GM20000 (cell line): Measurements from ENCODE around the gene EPB41L4B.

Experiments
- DNase-seq: peaks from one replicate; pipeline ENCODE4 v3.0.0; 2012; ENCODE audit warnings: low spot score
- CTCF ChIP-seq: IDR thresholded peaks from 2 replicates; pipeline ENCODE4 v1.5.1; 2012; ENCODE audit warnings: mild to moderate bottlenecking, control low read depth; ENCODE audit errors: extremely low read depth, missing control alignments

Gene EPB41L4B

GRCh38 chr9:109270441-109270840, 50.4 kb downstream of the EPB41L4B start:
- no peak for DNase-seq
- no peak for TF ChIP-seq CTCF

- no peak for DNase-seq
- no peak for TF ChIP-seq CTCF
These were observed 51.0 kb downstream of the EPB41L4B start for GRCh38 chr9:109269839-109270238.

GRCh38 chr9:109269081-109269480, 51.8 kb downstream of the EPB41L4B start:
- TF ChIP-seq CTCF: no peak

DNA sequence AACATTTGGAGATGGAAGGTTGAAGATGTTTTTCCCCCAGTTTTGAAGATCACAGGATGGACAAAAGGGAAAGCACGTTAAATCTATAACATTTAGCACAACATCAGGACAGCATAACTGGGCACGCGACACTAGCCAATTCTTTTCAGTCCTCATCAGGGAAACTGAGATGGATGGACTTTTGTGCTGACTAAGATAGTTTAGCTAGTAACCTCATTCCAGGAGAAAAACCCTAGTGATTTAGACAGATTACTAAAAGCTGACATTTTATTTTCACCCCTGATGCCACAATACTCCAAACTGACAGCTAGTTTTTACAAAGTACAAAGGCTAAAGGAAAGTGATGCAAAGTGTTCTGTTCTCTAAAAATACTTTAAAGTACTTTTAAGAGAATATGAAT, 53.3 kb downstream of the EPB41L4B start:
- no peak for DNase-seq
- TF ChIP-seq CTCF: no peak

More at GRCh38 chr9:109269081-109269480, 51.8 kb downstream of the EPB41L4B start:
- DNase-seq: no peak

- no peak for DNase-seq
These were observed 55.8 kb downstream of the EPB41L4B start for GRCh38 chr9:109264877-109265587.

DNA sequence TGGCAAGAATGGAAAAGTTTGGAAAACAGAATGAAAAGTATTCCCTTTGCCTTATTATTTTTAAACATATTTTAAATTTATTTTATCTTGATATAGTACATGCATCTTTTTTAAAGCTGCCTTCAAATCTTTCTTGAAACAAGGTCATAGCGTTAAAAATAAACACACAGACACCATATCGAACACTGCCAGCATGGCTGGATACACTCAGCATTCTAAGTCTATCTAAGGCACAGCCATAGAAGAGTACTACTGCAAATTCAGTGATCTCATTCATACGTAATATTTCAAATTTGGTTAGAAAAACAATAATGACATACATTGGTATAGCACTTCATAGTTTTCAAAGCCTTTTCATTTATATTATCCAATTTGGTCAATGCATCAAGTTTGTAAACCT, 57.5 kb downstream of the EPB41L4B start:
- no peak for DNase-seq
- TF ChIP-seq CTCF: no peak

More at GRCh38 chr9:109264877-109265587, 55.8 kb downstream of the EPB41L4B start:
- TF ChIP-seq CTCF: no peak

DNA sequence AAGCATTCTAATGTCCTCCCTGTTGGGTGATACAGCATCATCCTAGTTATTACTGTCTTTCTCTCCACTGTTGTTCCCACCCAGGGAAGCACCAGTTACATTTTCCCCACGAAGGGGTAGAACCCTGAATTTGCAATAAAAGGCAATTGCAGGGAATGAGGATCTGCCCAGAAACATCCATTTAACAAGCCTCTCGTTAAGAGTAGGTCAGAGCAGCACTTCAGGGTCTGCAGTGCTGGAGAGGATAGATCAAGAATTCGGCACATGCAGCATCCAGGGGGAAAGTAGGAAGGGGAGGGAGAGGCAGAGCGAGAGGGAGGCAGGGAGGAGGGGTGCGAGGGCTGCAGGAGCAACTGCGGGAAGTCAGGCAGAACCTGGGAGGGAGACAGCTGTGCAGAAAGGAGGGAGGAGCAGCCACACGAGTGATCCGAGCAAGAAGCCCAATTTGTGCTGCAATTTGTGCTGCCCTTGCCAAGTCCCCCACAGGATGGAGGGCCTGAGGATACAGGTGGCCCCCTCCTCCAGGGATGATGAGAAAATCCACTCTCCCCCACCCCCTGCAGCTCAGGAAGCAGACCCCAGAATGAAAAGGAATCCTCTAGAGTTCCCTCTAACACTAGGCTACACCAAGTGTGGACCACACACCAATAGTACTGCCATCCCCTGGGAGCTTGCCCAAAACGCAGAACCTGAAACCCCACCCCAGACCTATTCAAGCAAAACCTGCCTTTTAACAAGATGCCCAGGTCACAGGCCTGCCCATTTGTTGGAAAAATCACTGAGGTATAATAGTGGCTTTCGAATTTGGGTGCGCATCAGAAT, 62.2 kb downstream of the EPB41L4B start:
- no peak for TF ChIP-seq CTCF
- no peak for DNase-seq
